ENCODE measurements around the gene KLC4.

DNA sequence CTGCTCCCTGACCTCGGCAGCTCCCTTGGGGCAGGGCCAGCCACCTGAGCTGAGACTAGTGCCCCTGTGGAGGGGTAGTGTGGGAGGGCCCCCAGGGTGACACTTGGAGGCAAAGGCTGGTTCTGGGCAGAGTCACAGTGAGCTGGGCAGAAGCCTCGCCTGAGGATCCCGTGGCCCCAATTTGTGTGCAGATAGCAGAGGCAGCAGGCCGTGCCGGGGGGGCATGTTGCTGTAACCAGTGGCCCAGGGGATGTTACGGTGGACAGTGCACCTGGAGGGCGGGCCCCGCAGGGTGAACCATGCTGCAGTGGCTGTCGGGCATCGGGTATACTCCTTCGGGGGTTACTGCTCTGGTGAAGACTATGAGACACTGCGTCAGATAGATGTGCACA lies 42.5 kb upstream of the KLC4 start:
- no peak for TF ChIP-seq POLR2A (IDR thresholded peaks at IDR 0.05)
- no peak for TF ChIP-seq POLR2AphosphoS5 (IDR thresholded peaks at IDR 0.05)
- TF ChIP-seq, protein P1, sequence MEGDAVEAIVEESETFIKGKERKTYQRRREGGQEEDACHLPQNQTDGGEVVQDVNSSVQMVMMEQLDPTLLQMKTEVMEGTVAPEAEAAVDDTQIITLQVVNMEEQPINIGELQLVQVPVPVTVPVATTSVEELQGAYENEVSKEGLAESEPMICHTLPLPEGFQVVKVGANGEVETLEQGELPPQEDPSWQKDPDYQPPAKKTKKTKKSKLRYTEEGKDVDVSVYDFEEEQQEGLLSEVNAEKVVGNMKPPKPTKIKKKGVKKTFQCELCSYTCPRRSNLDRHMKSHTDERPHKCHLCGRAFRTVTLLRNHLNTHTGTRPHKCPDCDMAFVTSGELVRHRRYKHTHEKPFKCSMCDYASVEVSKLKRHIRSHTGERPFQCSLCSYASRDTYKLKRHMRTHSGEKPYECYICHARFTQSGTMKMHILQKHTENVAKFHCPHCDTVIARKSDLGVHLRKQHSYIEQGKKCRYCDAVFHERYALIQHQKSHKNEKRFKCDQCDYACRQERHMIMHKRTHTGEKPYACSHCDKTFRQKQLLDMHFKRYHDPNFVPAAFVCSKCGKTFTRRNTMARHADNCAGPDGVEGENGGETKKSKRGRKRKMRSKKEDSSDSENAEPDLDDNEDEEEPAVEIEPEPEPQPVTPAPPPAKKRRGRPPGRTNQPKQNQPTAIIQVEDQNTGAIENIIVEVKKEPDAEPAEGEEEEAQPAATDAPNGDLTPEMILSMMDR (IDR thresholded peaks at IDR 0.05), result no peak
- no peak for TF ChIP-seq EP300 (IDR thresholded peaks at IDR 0.05)

Data from gastroesophageal sphincter (tissue), 3 donors.